Activated T-cell treated with anti-CD3 and anti-CD28 coated beads, Interleukin-2, amount 50 U/mL, for 48 hours (primary cell): ENCODE measurements around the gene MPZL3.
A peak's percentile ranks its signal among the peaks of the same experiment; 100 is the strongest.

Experiments
- DNase-seq, 2 experiments: peaks; one replicate each; pipeline ENCODE4 v3.0.0-alpha.2; 2020

Gene MPZL3

GRCh38 chr11:118264569-118265465 lies 12.7 kb upstream of the MPZL3 start:
- no peak for DNase-seq

- DNase-seq = peak in 1 of 2 experiments; percentile 60
These were observed 11.8 kb upstream of the MPZL3 start, which contains the start of gene MPZL2 for GRCh38 chr11:118263695-118264568. Gene MPZL2, minus strand, starts transcription at chr11:118264297. Its CDS starts 144 bp downstream, at chr11:118264153.

- no peak for DNase-seq
These were observed 10.9 kb upstream of the MPZL3 start for GRCh38 chr11:118263112-118263511.

- no peak for DNase-seq
These were observed 8.2 kb upstream of the MPZL3 start for GRCh38 chr11:118260353-118260752.

- DNase-seq = no peak
These were observed 7.0 kb upstream of the MPZL3 start for GRCh38 chr11:118259138-118259537.

GRCh38 chr11:118258410-118258809 lies 6.2 kb upstream of the MPZL3 start:
- no peak for DNase-seq

- DNase-seq = no peak
These were observed 523 bp upstream of the MPZL3 start for GRCh38 chr11:118252688-118253087.

- no peak for DNase-seq
These were observed 5.1 kb downstream of the MPZL3 start for GRCh38 chr11:118247041-118247440.

GRCh38 chr11:118245936-118246562 lies 6.1 kb downstream of the MPZL3 start:
- DNase-seq = no peak

GRCh38 chr11:118243993-118244762 lies 8.0 kb downstream of the MPZL3 start:
- no peak for DNase-seq

- no peak for DNase-seq
These were observed 9.0 kb downstream of the MPZL3 start for GRCh38 chr11:118243161-118243560.

- DNase-seq = peak in 1 of 2 experiments; percentile 58
These were observed 10.4 kb downstream of the MPZL3 start for GRCh38 chr11:118241764-118242098.

- peak; percentile 69 to 74 for DNase-seq
These were observed 11.0 kb downstream of the MPZL3 start for GRCh38 chr11:118240999-118241763.

GRCh38 chr11:118239509-118240205 lies 12.5 kb downstream of the MPZL3 start:
- no peak for DNase-seq

- DNase-seq = no peak
These were observed 13.2 kb downstream of the MPZL3 start for GRCh38 chr11:118238929-118239328.

- DNase-seq = no peak
These were observed 13.7 kb downstream of the MPZL3 start for GRCh38 chr11:118238421-118238820.

- no peak for DNase-seq
These were observed 16.0 kb downstream of the MPZL3 start for GRCh38 chr11:118236170-118236569.

- DNase-seq = no peak
These were observed 17.3 kb downstream of the MPZL3 start for GRCh38 chr11:118234833-118235232.

GRCh38 chr11:118233850-118234249 lies 18.3 kb downstream of the MPZL3 start:
- no peak for DNase-seq

- no peak for DNase-seq
These were observed 18.8 kb downstream of the MPZL3 start for GRCh38 chr11:118233377-118233776.

GRCh38 chr11:118232659-118233058 lies 19.5 kb downstream of the MPZL3 start:
- peak; percentile 61 to 69 for DNase-seq
